Measurements from ENCODE around the gene MRRF. TPM values are rescaled to one million over a fixed set of nuclear protein-coding genes. Genes with fewer than 3 reads are reported as not detected.

MRRF gene
- total RNA-seq, 1 experiment from 2014 or later: 42.3 TPM

DNA sequence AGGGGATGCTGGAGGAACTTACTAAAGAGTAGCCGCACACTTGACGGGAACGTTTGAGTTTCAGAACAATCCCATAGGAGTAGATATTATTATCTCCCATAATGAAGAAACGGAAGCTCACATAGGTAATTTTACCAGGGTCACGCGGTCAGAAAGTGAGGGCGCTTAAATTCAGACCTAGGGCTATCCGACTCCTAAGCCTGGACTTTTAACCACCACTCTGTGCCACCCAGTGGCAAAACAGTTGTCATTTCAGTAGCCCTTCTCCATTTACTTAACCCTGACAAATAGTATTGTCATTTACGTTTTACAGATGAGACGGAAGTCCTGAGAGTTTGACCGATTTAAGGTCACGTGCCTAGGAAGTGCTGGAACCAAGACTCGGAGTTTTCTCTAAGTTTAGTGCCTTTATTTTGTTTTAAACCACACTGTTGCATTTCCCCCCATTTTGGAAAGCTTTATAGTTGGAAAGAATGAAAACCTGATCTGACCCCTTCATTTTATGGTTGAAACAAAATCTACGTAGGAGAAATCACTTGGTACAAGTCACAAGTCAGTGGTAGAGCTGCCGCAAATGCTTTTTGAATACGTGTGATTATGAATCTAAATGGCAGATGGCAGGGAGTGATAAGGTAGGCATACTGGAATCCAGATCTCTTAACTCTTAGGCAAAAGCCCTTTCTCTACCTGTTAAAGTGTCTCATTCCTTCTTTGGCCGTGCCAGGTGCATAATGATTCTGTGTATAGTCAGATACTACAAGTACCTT, 650 bp downstream of the MRRF start (continued):
- TF ChIP-seq, protein P1, sequence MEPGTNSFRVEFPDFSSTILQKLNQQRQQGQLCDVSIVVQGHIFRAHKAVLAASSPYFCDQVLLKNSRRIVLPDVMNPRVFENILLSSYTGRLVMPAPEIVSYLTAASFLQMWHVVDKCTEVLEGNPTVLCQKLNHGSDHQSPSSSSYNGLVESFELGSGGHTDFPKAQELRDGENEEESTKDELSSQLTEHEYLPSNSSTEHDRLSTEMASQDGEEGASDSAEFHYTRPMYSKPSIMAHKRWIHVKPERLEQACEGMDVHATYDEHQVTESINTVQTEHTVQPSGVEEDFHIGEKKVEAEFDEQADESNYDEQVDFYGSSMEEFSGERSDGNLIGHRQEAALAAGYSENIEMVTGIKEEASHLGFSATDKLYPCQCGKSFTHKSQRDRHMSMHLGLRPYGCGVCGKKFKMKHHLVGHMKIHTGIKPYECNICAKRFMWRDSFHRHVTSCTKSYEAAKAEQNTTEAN (CRISPR knock-in tag; IDR thresholded peaks at IDR 0.05): no peak
- TF ChIP-seq IRF1 (CRISPR knock-in tag; IDR thresholded peaks at IDR 0.05) (no peak), NFE2L1 (CRISPR knock-in tag; IDR thresholded peaks at IDR 0.05) (no peak), RORB (CRISPR knock-in tag; IDR thresholded peaks at IDR 0.05) (no peak), IRF2 (CRISPR knock-in tag; IDR thresholded peaks at IDR 0.05; ENCODE audit: borderline replicate concordance, low read depth) (no peak), USF1 (CRISPR knock-in tag; IDR thresholded peaks at IDR 0.05) (peak; percentile 75), KAT7 (CRISPR knock-in tag; IDR thresholded peaks at IDR 0.05; ENCODE audit: borderline replicate concordance) (no peak)

DNA sequence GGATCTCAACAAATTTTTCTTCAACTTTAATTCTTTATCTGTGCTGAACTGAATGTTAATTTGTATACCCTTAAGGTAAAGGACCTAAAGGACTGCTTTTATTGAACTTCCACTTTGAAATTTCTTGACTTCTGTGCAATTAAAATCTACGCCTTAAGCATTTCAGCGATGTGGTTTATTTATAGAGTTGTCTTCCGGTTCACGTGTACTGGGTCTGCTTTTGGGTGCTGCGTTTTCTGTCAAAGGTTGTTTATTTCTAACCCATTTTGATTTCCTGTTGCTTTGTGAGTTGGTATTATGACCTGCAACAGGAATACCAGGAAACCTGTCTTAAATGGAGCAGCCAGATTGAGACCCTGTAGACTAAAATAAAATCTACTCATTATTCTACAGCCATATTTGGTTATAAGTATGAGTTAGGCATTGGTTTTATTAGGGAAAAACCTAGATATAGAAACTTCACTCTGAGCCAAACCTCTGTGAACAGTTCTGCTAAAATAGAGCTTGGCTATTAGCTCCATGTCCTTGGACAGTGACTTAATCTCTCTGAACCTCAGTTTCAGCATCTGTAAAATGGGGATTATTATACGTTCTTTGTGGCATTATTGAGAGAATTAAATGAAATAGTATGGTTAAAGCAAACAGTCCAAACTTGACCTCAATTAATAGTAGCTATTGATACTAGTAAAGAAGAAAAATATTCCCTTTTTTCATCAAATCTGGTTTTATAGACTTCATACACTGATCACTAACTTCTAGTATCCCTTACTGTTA, 3.5 kb downstream of the MRRF start:
- Mint-ChIP-seq H3K36me3 (peaks cover 20% of the 10 kb centered on the region), H3K4me1 (peaks cover 18% of the 10 kb centered on the region), H3K27ac (peak overlapping the region; percentile 23; the same call in 1 of the 2 replicates), H3K27me3 (ENCODE audit: low read depth) (no peaks in the 10 kb centered on the region), H3K4me3 (no peak overlapping the region), H3K9me3 (no peaks in the 10 kb centered on the region)
- ChIA-PET POLR2A (no interaction called here), CTCF (interaction anchor here (1.7 kb wide), 1 partner anchor 169 kb away, joined by 8 read pairs; no protein-coding TSS in a partner anchor)
- no peak for TF ChIP-seq NR1H2 (CRISPR knock-in tag; IDR thresholded peaks at IDR 0.05)
- TF ChIP-seq SP1 (CRISPR knock-in tag; conservative IDR thresholded peaks at IDR 0.05): no peak
- no peak for TF ChIP-seq E2F1 (CRISPR knock-in tag; IDR thresholded peaks at IDR 0.05)
- TF ChIP-seq FOXK1 (CRISPR knock-in tag; IDR thresholded peaks at IDR 0.05): no peak
- no peak for TF ChIP-seq GRHL2 (CRISPR knock-in tag; IDR thresholded peaks at IDR 0.05; ENCODE audit: insufficient replicate concordance, severe bottlenecking)
- TF ChIP-seq AR (CRISPR knock-in tag; IDR thresholded peaks at IDR 0.05): no peak
- TF ChIP-seq, protein P2, sequence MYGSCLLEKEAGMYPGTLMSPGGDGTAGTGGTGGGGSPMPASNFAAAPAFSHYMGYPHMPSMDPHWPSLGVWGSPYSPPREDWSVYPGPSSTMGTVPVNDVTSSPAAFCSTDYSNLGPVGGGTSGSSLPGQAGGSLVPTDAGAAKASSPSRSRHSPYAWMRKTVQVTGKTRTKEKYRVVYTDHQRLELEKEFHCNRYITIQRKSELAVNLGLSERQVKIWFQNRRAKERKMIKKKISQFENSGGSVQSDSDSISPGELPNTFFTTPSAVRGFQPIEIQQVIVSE (CRISPR knock-in tag; IDR thresholded peaks at IDR 0.05; ENCODE audit: borderline replicate concordance): no peak
- no peak for TF ChIP-seq TEAD1 (CRISPR knock-in tag; IDR thresholded peaks at IDR 0.05)
- no peak for TF ChIP-seq IRF1 (CRISPR knock-in tag; IDR thresholded peaks at IDR 0.05)
- TF ChIP-seq NR3C1 (CRISPR knock-in tag; conservative IDR thresholded peaks at IDR 0.05; ENCODE audit: low read depth): no peak
- no peak for TF ChIP-seq CBFB (CRISPR knock-in tag; IDR thresholded peaks at IDR 0.05; ENCODE audit: low read depth)
- ATAC-seq: no peak
- no peak for DNase-seq (ENCODE audit: low spot score)
